ENCODE data around the gene ZNF385C. TPM values are rescaled to one million over a fixed set of nuclear protein-coding genes. Genes with fewer than 3 reads are reported as not detected.

The ZNF385C gene
- total and polyA plus RNA-seq, 2 of the 13 experiments (the other 11 are each of a cell fraction or from before 2014, with no cell fraction given): 2.3 to 6.1 TPM

GRCh38 chr17:42135664-42136653 lies 37.7 kb upstream of the ZNF385C start (continued):
- TF ChIP-seq E2F5 (CRISPR knock-in tag; conservative IDR thresholded peaks at IDR 0.05) (no peak), TARDBP (CRISPR knock-in tag; IDR thresholded peaks at IDR 0.05) (peak; percentile 45; the same call in 1 of the 2 replicates), SNAPC4 (CRISPR knock-in tag; IDR thresholded peaks at IDR 0.05) (no peak), ZBTB3 (CRISPR knock-in tag; IDR thresholded peaks at IDR 0.05; ENCODE audit: borderline replicate concordance, low read depth) (no peak), MAFK (conservative IDR thresholded peaks at IDR 0.05 in 1 of 2, IDR thresholded peaks at IDR 0.05 in 1 of 2; ENCODE audit: low read length in 2 of 2) (no peak), IKZF5 (CRISPR knock-in tag; IDR thresholded peaks at IDR 0.05) (peak; percentile 76), GATAD1 (CRISPR knock-in tag; IDR thresholded peaks at IDR 0.05) (peak; percentile 66), ZBTB1 (CRISPR knock-in tag; IDR thresholded peaks at IDR 0.05; ENCODE audit: borderline replicate concordance) (no peak), MIER3 (CRISPR knock-in tag; IDR thresholded peaks at IDR 0.05; ENCODE audit: borderline replicate concordance) (0 out of 2 replicates have a peak, but pooled peaks have one; percentile 32), ZNF326 (CRISPR knock-in tag; IDR thresholded peaks at IDR 0.05; ENCODE audit: borderline replicate concordance) (no peak), ZNF101 (CRISPR knock-in tag; IDR thresholded peaks at IDR 0.05; ENCODE audit: borderline replicate concordance, low read depth) (0 out of 2 replicates have a peak, but pooled peaks have one; percentile 23), NFYC (CRISPR knock-in tag; IDR thresholded peaks at IDR 0.05) (peak; percentile 57; the same call in 1 of the 2 replicates), ZNF549 (CRISPR knock-in tag; IDR thresholded peaks at IDR 0.05) (no peak), ZHX1 (CRISPR knock-in tag; IDR thresholded peaks at IDR 0.05; ENCODE audit: low read depth) (no peak), ZNF333 (CRISPR knock-in tag; IDR thresholded peaks at IDR 0.05; ENCODE audit: borderline replicate concordance) (no peak), SNAPC2 (CRISPR knock-in tag; IDR thresholded peaks at IDR 0.05) (peak; percentile 79; the same call in 1 of the 2 replicates)
